ENCODE measurements around the gene ECD.

DNA sequence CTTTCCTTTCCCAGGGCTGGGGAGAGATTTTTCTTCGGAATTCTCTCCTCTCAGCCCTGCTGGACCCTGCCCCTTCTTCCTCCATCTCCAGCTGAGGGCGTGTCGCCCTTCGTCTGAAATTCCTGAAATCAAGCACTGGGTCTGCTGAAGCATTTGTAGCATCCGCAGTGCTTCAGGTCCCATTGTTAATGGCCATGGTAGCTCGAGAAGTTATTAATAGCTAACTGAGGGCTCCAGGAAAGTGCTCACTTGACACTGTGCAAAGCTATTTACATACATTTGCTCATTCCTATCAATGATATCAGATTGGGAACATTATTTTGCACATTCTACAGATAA is 626 bp upstream of the ECD start:
- TF ChIP-seq, protein P1, sequence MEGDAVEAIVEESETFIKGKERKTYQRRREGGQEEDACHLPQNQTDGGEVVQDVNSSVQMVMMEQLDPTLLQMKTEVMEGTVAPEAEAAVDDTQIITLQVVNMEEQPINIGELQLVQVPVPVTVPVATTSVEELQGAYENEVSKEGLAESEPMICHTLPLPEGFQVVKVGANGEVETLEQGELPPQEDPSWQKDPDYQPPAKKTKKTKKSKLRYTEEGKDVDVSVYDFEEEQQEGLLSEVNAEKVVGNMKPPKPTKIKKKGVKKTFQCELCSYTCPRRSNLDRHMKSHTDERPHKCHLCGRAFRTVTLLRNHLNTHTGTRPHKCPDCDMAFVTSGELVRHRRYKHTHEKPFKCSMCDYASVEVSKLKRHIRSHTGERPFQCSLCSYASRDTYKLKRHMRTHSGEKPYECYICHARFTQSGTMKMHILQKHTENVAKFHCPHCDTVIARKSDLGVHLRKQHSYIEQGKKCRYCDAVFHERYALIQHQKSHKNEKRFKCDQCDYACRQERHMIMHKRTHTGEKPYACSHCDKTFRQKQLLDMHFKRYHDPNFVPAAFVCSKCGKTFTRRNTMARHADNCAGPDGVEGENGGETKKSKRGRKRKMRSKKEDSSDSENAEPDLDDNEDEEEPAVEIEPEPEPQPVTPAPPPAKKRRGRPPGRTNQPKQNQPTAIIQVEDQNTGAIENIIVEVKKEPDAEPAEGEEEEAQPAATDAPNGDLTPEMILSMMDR (conservative IDR thresholded peaks at IDR 0.05) = no peak
- TF ChIP-seq ZFX (IDR thresholded peaks at IDR 0.05) = no peak

Data from C4-2B (cell line).